HG02981 (cell line): ENCODE results near the gene GNB1L.
"Not testable (repeated sequence)": the region's sequence is repeated elsewhere in the genome, so short reads cannot be mapped to it uniquely, and the experiment has no call there.

Source experiments
- ATAC-seq: cut with Tn5 transposase; IDR thresholded peaks from one replicate; pipeline ENCODE4 v1.9.1; 2021; ENCODE audit warnings: mild to moderate bottlenecking, moderate library complexity; ENCODE audit not compliant: unreplicated experiment

Gene GNB1L

DNA sequence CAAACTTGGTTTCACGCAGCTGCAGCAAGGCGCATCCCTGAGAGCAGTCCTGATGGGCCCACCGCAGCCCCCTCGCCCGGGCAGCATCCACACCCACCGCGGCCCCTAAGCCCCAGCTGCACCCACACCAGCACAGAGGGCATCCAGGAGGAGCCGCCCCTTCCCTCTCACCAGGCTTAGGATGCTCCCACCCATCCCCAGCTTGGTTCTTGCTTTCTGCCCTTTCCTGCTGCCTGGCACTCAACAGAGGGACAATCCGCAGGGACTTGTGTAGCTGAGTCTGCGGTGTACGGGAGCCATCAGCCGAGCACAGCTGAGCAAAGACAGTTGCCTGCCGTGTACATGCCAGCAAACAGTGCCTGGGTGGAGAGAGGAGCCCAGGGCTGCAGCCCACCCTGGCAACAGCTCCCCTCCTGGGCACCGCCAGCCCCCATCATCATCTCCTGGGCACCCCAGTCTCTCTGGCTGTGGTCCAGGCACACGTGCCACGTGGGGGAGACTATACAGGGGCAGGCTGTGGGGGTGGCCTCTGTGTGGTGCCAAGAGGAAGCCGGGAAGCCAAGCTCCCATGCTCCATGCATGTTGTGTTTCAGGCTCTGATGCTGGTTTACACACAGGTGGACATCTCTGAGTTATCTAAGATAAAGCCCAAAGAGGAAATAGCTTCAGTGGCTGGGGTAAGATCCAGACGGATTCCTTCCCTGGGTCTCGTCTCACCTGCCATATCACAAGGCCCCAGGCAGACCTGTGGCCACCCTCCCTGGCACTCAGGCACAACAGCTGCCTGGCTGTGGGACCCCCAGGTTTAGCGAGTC, 36.0 kb upstream of the GNB1L start:
- ATAC-seq, result no peak

DNA sequence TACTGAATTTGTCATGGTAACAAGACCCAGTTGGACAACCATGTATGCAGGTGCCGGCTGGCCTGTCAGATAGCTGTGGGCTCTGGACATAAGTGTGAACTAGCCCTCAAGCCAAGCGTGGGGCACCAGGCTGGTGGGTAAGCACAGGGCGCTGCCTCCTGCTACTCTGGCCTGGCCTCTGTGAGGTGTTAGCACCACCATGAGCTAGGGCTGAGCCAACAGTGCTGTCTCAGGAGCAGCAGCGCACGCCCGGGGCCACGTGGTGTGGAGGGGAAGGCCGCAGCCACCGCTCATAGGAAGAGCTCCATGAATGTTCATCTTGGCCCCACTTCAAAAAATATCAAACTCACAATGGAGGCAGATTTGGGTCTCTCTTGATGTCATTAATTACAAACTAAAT, 35.3 kb upstream of the GNB1L start:
- no peak for ATAC-seq

DNA sequence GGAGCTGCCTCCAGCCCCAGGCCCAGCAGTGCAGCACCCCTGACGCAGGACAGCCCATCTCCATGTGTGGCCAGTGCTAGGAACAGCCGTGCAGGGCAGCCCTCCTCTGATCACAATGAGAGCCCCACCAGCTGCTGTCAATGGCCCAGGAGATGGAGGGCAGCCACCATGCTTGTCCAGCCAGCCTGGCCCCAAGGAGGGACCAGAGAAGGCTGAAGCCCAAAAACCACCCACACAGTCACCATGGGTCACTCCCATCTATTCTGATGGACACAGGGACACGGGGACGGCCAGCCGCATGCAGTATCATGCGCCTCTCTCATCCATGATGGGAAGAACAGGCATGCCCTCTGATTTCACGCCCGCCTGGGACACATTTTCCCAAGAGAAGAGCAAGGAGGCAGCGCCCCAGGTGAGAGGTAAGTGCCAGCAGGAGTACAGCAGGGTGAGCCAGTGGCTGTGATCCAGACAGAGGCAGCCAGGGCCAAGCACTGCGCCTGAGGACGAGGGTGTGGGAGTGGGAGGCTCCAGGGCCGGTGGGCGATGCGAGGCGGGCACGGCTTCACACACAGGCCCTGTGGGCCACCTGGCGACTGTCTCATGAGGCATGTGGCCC, 33.6 kb upstream of the GNB1L start:
- ATAC-seq, result no peak

DNA sequence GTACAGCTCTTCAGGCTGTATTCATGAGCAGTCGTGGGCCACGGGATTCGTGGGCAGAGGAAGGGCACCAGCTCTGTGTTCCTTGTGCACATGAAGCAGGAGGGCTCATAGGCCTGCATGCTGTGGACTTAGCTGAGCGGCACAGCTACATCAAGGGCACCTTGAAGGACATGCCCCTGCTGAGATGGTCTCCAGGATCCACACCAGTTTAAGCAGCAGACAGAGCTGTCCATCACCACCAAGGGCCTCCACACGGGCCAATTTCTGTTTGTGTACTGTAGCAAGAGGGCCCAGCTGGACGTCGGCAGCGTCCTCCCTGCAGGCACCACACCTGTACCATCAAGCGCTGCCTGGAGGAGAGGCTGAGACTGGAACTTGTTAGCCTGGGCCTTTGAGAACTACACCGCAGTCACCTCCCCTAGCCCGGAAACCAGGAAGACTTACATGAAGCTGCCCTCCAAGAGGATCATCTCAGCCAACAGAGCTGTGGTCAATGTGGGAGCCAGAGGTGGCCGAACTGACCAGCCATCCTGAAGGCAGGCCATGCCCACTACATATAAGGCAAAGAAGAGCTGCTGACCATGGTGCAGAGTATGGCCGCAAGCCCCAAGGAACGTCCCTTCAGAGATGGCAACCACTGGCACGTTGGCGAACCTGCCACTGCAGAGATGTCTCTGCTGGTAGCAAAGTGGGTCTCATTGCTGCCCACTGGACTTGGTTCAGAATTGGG, 32.7 kb upstream of the GNB1L start:
- no peak for ATAC-seq

DNA sequence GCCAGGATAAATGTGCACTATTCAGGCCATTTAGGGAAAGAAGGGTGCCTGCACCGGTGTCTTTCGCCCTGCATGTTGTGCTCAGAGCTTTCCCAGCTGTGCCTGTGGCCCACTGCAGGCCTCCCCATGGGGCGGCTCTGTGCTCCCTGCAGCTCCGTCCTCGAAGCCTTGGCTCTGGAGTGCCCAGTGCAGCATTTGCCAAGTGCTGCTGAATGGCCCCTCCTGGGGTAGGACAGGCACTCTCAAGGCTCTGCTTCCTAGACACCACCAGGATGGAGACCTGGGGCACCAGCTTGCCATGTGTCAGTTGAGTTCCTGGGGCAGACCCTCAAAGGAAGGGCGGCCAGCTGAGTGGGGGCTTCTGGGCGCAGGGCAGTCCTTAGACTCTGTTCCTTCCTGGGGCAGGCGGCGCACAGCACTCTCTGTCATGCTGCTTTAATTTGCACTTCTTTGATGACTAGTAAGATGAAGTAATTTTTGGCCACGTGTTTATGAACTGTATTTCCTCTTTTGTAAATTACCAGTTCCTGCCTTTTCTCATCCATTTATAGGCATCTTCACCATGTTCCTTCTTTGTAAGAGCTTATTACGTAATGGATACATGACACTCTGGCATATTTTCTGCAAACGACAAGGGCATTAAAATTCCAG, 32.1 kb upstream of the GNB1L start:
- ATAC-seq, result no peak

- no peak for ATAC-seq
Measured at GRCh38 chr22:19885841-19886592, 31.3 kb upstream of the GNB1L start.

- ATAC-seq, result no peak
Measured at GRCh38 chr22:19884954-19885751, 30.5 kb upstream of the GNB1L start.

- ATAC-seq, result no peak
Measured at GRCh38 chr22:19884161-19884953, 29.7 kb upstream of the GNB1L start.

DNA sequence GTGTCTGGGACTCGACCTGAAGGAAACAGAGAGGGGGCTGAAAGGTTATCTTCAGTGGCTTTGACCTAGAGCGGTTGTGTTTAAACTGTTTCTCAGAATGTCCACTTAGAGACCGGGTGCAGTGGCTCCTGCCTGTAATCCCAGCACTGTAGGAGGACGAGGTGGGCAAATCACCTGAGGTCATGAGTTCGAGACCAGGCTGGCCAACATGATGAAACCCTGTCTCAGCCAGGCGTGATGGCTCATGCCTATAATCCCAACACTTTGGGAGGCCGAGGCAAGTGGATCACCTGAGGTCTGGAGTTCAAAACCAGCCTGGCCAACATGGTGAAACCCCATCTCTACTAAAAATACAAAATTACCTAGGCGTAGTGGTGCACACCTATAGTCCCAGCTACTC, 28.8 kb upstream of the GNB1L start:
- ATAC-seq, result not testable (repeated sequence)

DNA sequence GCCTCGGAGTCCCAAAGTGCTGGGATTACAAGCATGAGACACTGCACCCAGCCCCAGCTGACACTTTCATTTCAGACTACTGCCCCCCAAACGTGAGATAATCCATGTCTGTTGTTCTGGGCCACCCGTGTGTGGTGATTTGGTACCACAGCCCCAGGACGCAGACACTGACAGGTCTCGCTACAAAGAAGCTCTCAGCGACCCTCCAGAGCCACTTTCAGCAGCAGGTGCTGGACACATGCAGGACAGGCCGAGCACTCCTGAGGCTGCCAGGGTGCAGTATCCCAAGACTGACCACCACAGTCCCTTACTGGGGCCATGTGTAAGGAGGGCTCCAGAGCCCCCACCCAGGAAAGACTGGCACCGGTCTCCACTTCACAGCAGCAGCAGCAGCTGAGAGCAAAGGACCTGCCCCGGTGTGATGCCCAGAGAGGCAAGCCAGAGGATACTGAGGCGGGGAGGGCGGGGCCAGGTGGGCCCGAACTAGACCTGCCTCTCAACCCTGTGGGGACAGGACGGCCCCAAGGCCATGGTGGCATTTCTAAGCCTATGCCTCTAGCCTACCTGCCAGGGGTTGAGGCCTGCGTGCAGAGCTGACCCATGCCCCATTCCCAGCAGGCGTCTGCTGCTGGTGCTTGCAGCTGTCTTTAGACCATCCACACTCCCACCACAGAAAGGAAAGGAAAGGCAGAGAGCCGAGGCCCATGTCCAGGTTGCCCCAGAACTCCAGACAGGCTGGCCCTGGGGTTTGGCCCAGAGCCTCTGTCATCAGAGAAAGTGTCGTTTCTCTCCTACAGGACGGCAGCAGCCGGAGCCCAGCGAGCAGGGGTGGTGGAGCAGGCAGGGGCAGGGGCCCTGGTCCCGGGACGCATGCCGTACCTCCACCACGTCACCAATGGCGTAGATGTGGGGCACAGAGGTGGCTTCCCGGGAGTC, 28.0 kb upstream of the GNB1L start:
- ATAC-seq, result no peak

DNA sequence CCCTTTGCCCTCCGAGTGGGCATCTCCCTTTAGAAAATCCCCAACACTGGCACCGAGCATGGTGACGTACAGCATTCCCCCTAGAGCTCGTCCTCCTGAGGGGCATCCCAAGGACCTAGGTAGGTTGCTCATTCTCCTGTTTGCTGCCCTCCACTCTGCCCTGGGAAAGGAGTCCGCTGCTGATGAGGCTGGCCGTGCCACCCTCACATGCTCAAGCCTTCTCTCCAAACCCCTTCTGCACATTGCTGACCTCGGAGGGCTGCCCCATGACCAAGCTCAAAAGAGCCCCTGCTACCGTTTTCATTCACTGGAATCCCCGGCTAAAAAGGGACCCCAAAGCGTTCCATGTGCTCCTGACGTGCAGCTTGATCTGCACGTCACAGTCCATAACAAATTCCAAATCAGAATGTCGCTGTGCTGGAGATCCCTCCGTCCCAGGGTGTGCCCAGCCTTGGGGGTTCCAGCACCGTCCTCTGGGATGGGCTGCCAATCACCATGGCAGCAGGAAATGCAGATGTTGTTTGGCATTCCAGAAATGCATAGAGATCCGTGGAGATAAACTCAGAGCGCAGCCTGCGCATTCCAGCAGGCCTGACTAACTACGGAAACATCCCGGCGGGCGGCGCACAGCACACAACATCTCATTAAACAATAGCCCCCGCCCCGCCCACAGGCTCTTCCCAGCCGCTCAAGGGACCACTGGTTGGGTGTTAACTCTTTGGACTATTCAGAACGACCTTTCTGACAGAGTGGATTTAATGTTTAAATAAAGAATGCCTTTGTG, 26.3 kb upstream of the GNB1L start:
- no peak for ATAC-seq

- ATAC-seq, result no peak
Measured at GRCh38 chr22:19879992-19880785, 25.5 kb upstream of the GNB1L start.

- ATAC-seq, result no peak
Measured at GRCh38 chr22:19879643-19879991, 24.9 kb upstream of the GNB1L start.

- no peak for ATAC-seq
Measured at GRCh38 chr22:19879246-19879570, 24.5 kb upstream of the GNB1L start.

- ATAC-seq, result no peak
Measured at GRCh38 chr22:19878461-19879245, 24.0 kb upstream of the GNB1L start.
